Measurements from ENCODE around the gene HSPB1.

Gene HSPB1

GRCh38 chr7:76261931-76262330, 40.5 kb upstream of the HSPB1 start:
- no peak for DNase-seq (ENCODE audit: low read depth, low spot score)
- in situ Hi-C loops (cut with HindIII; ENCODE audit: low sequenced_read_pairs): no loop called here
- no peak overlapping the region for H3K4me3 ChIP-seq (ENCODE audit: low read depth, low read length)
- TF ChIP-seq CTCF (IDR thresholded peaks at IDR 0.05; ENCODE audit: low read depth, low read length): no peak

DNA sequence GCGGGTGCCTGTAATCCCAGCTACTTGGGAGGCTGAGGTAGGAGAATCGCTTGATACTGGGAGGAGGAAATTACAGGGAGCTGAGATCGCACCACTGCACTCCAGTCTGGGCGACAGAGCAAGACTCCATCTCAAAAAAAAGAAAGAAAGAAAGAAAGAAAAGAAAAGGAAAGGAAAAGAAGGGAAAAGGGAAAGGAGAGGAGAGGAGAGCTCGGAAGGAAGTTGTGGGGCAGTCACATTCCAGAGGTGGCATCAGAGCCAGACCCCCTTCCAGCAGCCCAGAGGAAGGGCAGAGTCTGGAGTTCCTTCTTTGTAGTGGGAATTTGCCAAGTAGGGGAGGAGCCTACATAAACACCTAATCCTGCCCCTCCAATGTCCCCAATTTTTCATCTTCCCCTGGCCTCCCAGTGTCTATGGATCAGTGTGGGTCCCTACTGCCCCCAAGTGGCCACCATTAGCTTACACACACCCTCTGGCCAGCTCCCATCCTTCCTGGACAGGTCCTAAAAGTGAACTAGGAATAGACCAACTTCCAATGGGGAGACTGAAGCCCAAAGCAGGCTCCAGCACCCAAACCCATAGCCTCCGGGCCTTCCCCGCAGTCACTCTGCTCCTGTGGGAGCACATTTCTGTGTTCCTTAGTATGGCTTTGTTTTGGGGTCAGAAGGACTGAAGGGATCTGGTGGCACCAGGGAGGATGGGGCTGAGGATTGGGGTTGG, 39.6 kb upstream of the HSPB1 start:
- peak; percentile 90 for TF ChIP-seq CTCF (IDR thresholded peaks at IDR 0.05; ENCODE audit: low read depth, low read length)
- no peak overlapping the region for H3K4me3 ChIP-seq (ENCODE audit: low read depth, low read length)
- peak; percentile 43 for DNase-seq (ENCODE audit: low read depth, low spot score)
- in situ Hi-C loops (cut with HindIII; ENCODE audit: low sequenced_read_pairs): no loop called here

GRCh38 chr7:76265299-76265698, 37.2 kb upstream of the HSPB1 start:
- no peak overlapping the region for H3K4me3 ChIP-seq (ENCODE audit: low read depth, low read length)
- no peak for TF ChIP-seq CTCF (IDR thresholded peaks at IDR 0.05; ENCODE audit: low read depth, low read length)
- in situ Hi-C loops (cut with HindIII; ENCODE audit: low sequenced_read_pairs): no loop called here
- no peak for DNase-seq (ENCODE audit: low read depth, low spot score)

- TF ChIP-seq CTCF (IDR thresholded peaks at IDR 0.05; ENCODE audit: low read depth, low read length): no peak
- in situ Hi-C loops (cut with HindIII; ENCODE audit: low sequenced_read_pairs): no loop called here
- H3K4me3 ChIP-seq (ENCODE audit: low read depth, low read length): no peak overlapping the region
- DNase-seq (ENCODE audit: low read depth, low spot score): no peak
Observed at GRCh38 chr7:76267107-76267893, 35.2 kb upstream of the HSPB1 start.

DNA sequence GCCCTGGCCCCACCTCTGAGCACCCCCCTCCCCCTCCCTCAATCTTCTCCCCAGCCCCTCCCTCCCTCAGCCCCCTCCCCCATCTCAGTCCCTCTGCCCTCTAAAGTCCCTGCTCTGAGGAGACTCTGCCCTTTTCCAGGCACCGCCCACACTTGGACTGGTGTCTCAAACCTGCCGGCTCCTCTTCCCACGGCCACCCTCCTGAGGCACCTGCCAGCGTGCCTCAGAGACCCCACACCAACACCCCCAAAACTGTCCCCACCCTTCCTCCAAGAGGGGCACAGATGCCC, 34.6 kb upstream of the HSPB1 start:
- TF ChIP-seq CTCF (IDR thresholded peaks at IDR 0.05; ENCODE audit: low read depth, low read length): no peak
- in situ Hi-C loops (cut with HindIII; ENCODE audit: low sequenced_read_pairs): no loop called here
- no peak for DNase-seq (ENCODE audit: low read depth, low spot score)
- no peak overlapping the region for H3K4me3 ChIP-seq (ENCODE audit: low read depth, low read length)

DNA sequence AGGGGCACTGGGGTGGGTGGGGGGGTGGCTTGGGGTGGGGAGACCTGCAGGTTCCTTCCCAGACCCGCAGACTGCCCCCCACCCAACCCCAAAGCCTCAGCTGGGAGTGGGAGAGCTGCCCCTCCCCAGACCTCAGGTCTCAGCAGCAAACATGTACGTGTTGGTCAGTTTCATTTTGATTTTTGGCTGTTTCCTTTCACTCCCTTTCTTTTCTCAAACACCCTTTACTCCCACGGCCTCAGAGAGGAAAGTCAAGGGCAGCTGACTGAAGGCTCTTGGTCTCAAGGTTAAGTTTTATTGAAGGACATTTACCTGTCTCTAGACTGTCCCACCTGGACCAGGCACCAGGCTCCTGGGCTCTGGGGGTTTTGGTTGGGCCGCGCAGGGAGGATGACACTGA, 34.1 kb upstream of the HSPB1 start:
- in situ Hi-C loops (cut with HindIII; ENCODE audit: low sequenced_read_pairs): no loop called here
- H3K4me3 ChIP-seq (ENCODE audit: low read depth, low read length): no peak overlapping the region
- DNase-seq (ENCODE audit: low read depth, low spot score): no peak
- no peak for TF ChIP-seq CTCF (IDR thresholded peaks at IDR 0.05; ENCODE audit: low read depth, low read length)

All from astrocyte of the spinal cord (primary cell).